Effector memory CD8-positive, alpha-beta T cell (primary cell): ENCODE data around the gene KCNF1.
A peak's percentile ranks its signal among the peaks of the same experiment; 100 is the strongest.

ENCODE experiments used
- ATAC-seq: fragments of 150-1000 bp; cut with Tn5 transposase; replicated peaks from 2 replicates; pipeline ENCODE4 v1.10.0; 2021; ENCODE audit warnings: mild to moderate bottlenecking, moderate library complexity
- DNase-seq, 3 experiments: peaks; one replicate each; pipeline ENCODE4 v3.0.0; 2021
- H3K27ac Mint-ChIP-seq, 2 donors: one replicate each; pipeline ENCODE4 v1.8.0; 2022; ENCODE audit warnings: mild to moderate bottlenecking in 2 of 2, mixed read lengths in 2 of 2, moderate library complexity in 2 of 2
- H3K27me3 Mint-ChIP-seq, 2 donors: one replicate each; pipeline ENCODE4 v1.8.0; 2022; ENCODE audit warnings: mixed read lengths in 2 of 2
- H3K36me3 Mint-ChIP-seq: one replicate; pipeline ENCODE4 v1.8.0; 2022; ENCODE audit warnings: mild to moderate bottlenecking, moderate library complexity, mixed read lengths; ENCODE audit not compliant: insufficient read depth
- H3K4me1 Mint-ChIP-seq, 2 donors: one replicate each; pipeline ENCODE4 v1.8.0; 2022; ENCODE audit warnings: low read depth in 2 of 2, mixed read lengths in 2 of 2
- H3K4me3 Mint-ChIP-seq, 2 donors: one replicate each; pipeline ENCODE4 v1.8.0; 2022; ENCODE audit warnings: mild to moderate bottlenecking in 2 of 2, mixed read lengths in 2 of 2, moderate library complexity in 2 of 2
- H3K9me3 Mint-ChIP-seq, 2 donors: one replicate each; pipeline ENCODE4 v1.8.0; 2022; ENCODE audit warnings: mixed read lengths in 2 of 2
- total RNA-seq, 9 experiments: gene quantifications; one replicate each; lab custom pipeline; 2026; lab: John Stamatoyannopoulos, UW

Gene KCNF1, protein sequence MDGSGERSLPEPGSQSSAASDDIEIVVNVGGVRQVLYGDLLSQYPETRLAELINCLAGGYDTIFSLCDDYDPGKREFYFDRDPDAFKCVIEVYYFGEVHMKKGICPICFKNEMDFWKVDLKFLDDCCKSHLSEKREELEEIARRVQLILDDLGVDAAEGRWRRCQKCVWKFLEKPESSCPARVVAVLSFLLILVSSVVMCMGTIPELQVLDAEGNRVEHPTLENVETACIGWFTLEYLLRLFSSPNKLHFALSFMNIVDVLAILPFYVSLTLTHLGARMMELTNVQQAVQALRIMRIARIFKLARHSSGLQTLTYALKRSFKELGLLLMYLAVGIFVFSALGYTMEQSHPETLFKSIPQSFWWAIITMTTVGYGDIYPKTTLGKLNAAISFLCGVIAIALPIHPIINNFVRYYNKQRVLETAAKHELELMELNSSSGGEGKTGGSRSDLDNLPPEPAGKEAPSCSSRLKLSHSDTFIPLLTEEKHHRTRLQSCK
- total RNA-seq, result 0 to 0.10 (median 0) reads per million in 9 experiments

GRCh38 chr2:10911291-10912075 is at the start of gene KCNF1:
Gene KCNF1, plus strand, starts transcription at chr2:10911934. Its CDS starts 493 bp downstream, at chr2:10912427.
- no peak for ATAC-seq
- H3K27ac Mint-ChIP-seq, result no peak within 1 kb of the TSS
- peak within 1 kb of the TSS; percentile 3 to 37 for H3K4me3 Mint-ChIP-seq
- H3K4me1 Mint-ChIP-seq, result peaks cover 0 to 2% of the 10 kb centered on the region in 2 donors
- no peak for DNase-seq
- H3K36me3 Mint-ChIP-seq, result no peaks in the 10 kb centered on the region
- H3K9me3 Mint-ChIP-seq, result no peaks in the 10 kb centered on the region
- peaks cover 48 to 71% of the 10 kb centered on the region in 2 donors for H3K27me3 Mint-ChIP-seq

DNA sequence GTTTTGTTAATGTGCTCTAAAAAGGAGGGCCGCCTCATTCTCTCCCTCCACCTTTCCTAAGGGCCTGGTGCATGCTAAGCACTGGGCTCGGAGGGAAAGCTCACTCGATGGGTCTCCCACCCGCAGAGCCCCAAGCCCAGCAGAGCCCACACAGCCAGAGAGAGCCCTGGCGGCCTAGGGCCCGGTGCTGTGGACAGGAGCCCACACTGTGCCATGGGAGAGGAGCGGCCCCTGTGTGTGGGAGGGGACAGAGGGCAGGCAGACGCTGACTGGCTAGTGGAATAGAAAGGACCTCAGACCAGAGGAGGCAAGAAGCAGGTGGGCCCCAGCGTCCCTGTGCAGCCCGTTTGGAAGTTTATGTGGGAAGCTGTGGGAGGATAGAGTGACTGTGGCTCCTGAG is 49.4 kb upstream of the KCNF1 start:
- Mint-ChIP-seq H3K4me3 (no peak overlapping the region), H3K27ac (no peak overlapping the region), H3K27me3 (peaks cover 38 to 52% of the 10 kb centered on the region in 2 donors), H3K9me3 (no peaks in the 10 kb centered on the region), H3K36me3 (peaks cover 6% of the 10 kb centered on the region), H3K4me1 (peaks cover 20 to 31% of the 10 kb centered on the region in 2 donors)
- ATAC-seq (no peak), DNase-seq (no peak)

GRCh38 chr2:10863047-10863446 is 48.7 kb upstream of the KCNF1 start:
- Mint-ChIP-seq H3K4me3 (peak overlapping the region in 1 of 2 donors; percentile 20), H3K27ac (no peak overlapping the region), H3K27me3 (peaks cover 38 to 48% of the 10 kb centered on the region in 2 donors), H3K4me1 (peaks cover 17 to 31% of the 10 kb centered on the region in 2 donors), H3K36me3 (peaks cover 6% of the 10 kb centered on the region), H3K9me3 (no peaks in the 10 kb centered on the region)
- no peak for ATAC-seq
- DNase-seq, result no peak

DNA sequence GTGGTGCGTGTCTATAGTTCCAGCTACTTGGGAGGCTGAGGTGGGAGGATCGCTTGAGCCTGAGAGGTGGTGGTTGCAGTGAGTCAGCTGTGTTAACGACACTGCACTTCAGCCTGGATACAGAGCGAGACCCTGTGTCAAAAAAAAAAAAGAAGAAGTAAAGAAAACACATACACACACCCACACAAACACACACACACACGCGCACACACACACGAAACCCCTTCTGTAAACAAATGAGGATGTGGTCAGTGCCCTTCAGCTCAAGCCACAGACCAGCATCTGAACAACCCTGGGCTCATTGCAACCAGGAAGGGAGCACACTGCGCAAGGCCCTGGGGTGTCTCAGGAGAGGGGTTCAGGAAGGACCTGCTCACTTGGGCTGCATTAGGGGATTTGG is 47.9 kb upstream of the KCNF1 start:
- DNase-seq (peak in 1 of 3 experiments; percentile 9), ATAC-seq (peak; percentile 61)
- H3K4me3 Mint-ChIP-seq, result peak overlapping the region; percentile 57 to 60
- no peaks in the 10 kb centered on the region for H3K9me3 Mint-ChIP-seq
- peak overlapping the region in 1 of 2 donors; percentile 24 for H3K27ac Mint-ChIP-seq
- peaks cover 17 to 31% of the 10 kb centered on the region in 2 donors for H3K4me1 Mint-ChIP-seq
- H3K36me3 Mint-ChIP-seq, result peaks cover 6% of the 10 kb centered on the region
- H3K27me3 Mint-ChIP-seq, result peaks cover 33 to 43% of the 10 kb centered on the region in 2 donors

- Mint-ChIP-seq H3K4me3 (peak overlapping the region; percentile 57 to 60), H3K27ac (peak overlapping the region in 1 of 2 donors; percentile 24), H3K27me3 (peaks cover 29 to 40% of the 10 kb centered on the region in 2 donors), H3K9me3 (no peaks in the 10 kb centered on the region), H3K36me3 (peaks cover 6% of the 10 kb centered on the region), H3K4me1 (peaks cover 17 to 31% of the 10 kb centered on the region in 2 donors)
- DNase-seq, result no peak
- no peak for ATAC-seq
Measured at GRCh38 chr2:10864251-10864650, 47.5 kb upstream of the KCNF1 start.

DNA sequence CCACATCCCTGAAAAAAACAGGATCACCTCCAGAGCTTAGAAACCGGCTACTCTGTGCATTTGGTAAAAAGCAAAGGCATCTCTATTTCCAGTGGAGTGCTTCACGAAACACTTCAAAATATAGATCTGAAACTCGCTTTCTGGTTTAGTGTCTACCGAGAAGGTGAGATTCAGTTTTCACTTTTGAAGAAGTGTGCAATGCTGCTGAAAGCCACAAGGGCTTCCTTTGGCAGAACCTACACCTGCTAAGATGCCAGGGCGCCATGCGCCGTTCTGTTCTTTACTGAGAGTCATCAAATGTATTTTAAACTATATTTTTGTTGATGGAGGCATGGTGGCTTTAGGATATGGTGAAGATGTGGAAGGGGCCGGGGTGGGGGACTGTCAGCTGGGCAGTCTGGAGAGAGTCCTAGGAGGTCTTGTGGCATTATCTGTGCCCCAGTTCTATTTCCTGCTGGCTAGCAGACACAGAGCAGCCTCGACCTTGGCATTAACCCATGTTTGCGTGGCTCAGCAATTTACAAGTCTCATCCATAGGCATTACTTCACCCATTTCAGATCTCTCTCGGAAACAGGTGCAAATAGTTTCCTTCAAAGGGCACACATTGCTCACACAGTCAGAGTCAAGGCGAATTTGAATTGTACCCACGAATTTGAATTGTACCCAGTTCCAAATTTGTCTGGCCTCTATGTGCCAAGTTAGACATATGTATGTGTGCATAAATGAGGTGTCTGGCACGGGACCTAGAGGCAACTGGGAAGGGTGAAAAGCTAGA is 46.7 kb upstream of the KCNF1 start:
- peaks cover 21 to 32% of the 10 kb centered on the region in 2 donors for H3K27me3 Mint-ChIP-seq

DNA sequence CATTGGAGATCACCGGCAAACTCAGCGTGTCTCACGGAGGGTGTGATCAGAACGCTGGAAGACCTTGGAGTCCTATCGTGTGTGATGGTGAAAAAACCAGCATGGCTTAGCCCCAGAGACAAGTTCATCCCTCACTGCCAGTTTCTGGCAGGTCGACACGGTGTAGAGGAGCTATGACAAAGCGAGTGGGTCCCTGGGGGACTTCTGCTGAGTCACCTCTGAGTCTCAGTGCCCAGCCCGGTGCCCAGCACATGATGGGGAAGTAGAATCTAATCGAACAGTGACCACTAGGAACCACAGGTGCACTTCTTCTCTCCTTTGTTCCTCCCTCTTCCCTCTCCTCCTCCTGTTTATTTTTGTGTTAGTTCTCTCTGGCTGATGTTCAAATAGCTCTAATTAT is 45.9 kb upstream of the KCNF1 start:
- DNase-seq (no peak), ATAC-seq (no peak)
- Mint-ChIP-seq H3K36me3 (peaks cover 6% of the 10 kb centered on the region), H3K9me3 (no peaks in the 10 kb centered on the region), H3K4me3 (no peak overlapping the region), H3K4me1 (peaks cover 17 to 31% of the 10 kb centered on the region in 2 donors), H3K27ac (no peak overlapping the region), H3K27me3 (peaks cover 15 to 31% of the 10 kb centered on the region in 2 donors)

More for the DNA sequence above, 46.7 kb upstream of the KCNF1 start:
- Mint-ChIP-seq H3K9me3 (no peaks in the 10 kb centered on the region), H3K27ac (peak overlapping the region in 1 of 2 donors; percentile 24), H3K4me3 (peak overlapping the region; percentile 60 to 67), H3K36me3 (peaks cover 6% of the 10 kb centered on the region), H3K4me1 (peaks cover 17 to 31% of the 10 kb centered on the region in 2 donors)
- ATAC-seq, result peak; percentile 84
- DNase-seq, result peak in 2 of 3 experiments; percentile 9 to 20

DNA sequence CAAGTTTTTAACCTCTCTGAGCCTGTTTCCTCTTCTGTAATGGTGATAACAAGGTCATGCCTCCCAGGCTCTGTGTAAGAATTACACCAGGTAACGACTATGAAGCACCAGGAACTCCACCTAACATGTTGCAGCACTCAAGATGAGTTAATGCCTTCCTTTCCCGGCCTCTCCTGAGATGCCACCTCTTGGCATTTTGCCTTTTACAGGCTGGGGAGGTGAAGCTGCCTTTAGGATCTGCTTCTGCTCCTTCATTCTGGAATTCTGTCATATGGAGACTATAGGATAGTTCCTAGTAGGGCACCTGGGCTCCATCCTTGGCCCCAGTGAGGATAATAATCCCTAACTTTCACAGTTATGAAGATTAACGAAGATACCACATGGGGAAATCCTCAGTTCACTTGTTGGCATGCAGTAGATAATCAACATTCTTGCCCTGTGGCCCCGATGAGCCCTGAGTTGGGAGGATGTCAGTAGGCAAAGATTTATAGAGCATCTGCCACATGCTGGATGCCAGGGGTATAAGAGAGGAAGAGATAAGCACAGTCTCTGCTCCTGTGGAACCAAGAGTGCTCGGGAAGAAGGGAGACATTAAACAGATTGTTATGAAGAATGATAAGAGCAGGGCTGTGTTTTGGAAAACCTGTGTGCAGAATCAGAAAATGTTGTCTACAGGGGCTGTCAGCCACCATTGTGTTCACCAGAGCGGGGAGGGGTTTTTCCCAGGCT is 43.9 kb upstream of the KCNF1 start:
- Mint-ChIP-seq H3K27ac (no peak overlapping the region), H3K9me3 (peaks cover 0 to 4% of the 10 kb centered on the region in 2 donors), H3K4me3 (no peak overlapping the region), H3K4me1 (peaks cover 17 to 19% of the 10 kb centered on the region in 2 donors), H3K36me3 (peaks cover 8% of the 10 kb centered on the region), H3K27me3 (peaks cover 3 to 19% of the 10 kb centered on the region in 2 donors)
- ATAC-seq, result no peak
- DNase-seq, result no peak

GRCh38 chr2:10868465-10869314 is 43.0 kb upstream of the KCNF1 start:
- H3K4me3 Mint-ChIP-seq, result no peak overlapping the region
- H3K36me3 Mint-ChIP-seq, result peaks cover 8% of the 10 kb centered on the region
- H3K4me1 Mint-ChIP-seq, result peaks cover 14 to 15% of the 10 kb centered on the region in 2 donors
- peaks cover 0 to 11% of the 10 kb centered on the region in 2 donors for H3K27me3 Mint-ChIP-seq
- no peak for DNase-seq
- peaks cover 0 to 4% of the 10 kb centered on the region in 2 donors for H3K9me3 Mint-ChIP-seq
- no peak overlapping the region for H3K27ac Mint-ChIP-seq
- no peak for ATAC-seq

DNA sequence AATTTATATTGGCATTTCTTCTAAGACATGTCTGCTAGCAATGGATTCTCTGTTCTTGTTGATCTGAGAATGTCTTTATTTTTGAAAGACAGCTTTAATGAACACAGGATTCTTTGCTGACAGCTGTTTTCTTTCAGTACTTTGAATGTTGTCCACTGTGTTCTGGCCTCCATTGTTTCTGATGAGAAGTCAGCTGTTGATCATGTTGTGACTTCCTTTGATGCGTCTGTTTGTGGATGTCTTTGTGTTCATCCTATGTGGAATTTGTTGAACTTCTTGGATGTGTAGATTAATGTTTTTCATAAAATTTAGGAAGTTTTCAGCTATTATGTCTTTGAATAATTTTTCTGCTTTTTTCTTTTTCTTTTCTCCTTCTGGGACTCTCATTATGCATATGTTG is 39.8 kb upstream of the KCNF1 start:
- ATAC-seq (no peak), DNase-seq (no peak)
- peaks cover 0 to 4% of the 10 kb centered on the region in 2 donors for H3K9me3 Mint-ChIP-seq
- no peaks in the 10 kb centered on the region for H3K4me1 Mint-ChIP-seq
- peaks cover 2% of the 10 kb centered on the region for H3K36me3 Mint-ChIP-seq
- peaks cover 15 to 21% of the 10 kb centered on the region in 2 donors for H3K27me3 Mint-ChIP-seq
- H3K4me3 Mint-ChIP-seq, result no peak overlapping the region
- H3K27ac Mint-ChIP-seq, result no peak overlapping the region

DNA sequence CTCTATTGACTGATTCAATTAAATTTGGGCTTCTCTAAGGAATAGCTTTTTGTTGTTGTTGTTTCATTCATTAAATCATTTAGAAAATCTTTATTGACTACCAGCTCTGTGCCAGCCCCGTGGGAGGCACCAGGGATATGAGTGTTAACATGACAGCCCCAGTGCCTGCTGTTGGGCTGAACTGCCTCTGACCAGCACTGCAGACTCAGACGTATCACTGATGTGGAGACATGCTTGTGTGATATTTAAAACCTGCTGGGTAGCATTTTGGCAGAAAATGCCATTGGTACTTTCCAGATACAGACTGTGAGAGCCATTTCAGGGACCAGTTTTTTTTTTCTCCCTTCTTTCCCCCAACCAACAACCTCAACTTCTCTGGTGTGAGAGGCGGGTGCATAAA is 38.6 kb upstream of the KCNF1 start:
- Mint-ChIP-seq H3K27me3 (peaks cover 24 to 29% of the 10 kb centered on the region in 2 donors), H3K4me3 (no peak overlapping the region), H3K4me1 (peaks cover 0 to 3% of the 10 kb centered on the region in 2 donors), H3K36me3 (peaks cover 2% of the 10 kb centered on the region), H3K27ac (no peak overlapping the region), H3K9me3 (peaks cover 0 to 4% of the 10 kb centered on the region in 2 donors)
- no peak for ATAC-seq
- DNase-seq, result no peak
